GM21367 (cell line): ENCODE measurements around the gene DNM3.
"Not testable (repeated sequence)": the region's sequence is repeated elsewhere in the genome, so short reads cannot be mapped to it uniquely, and the experiment has no call there.

Source experiments
- ATAC-seq: cut with Tn5 transposase; IDR thresholded peaks from one replicate; pipeline ENCODE4 v1.9.1; 2021; ENCODE audit not compliant: unreplicated experiment

DNM3 gene

GRCh38 chr1:172018727-172019311 lies 177.5 kb downstream of the DNM3 start:
- no peak for ATAC-seq

- ATAC-seq = no peak
These were observed 178.7 kb downstream of the DNM3 start for GRCh38 chr1:172019976-172020375.

DNA sequence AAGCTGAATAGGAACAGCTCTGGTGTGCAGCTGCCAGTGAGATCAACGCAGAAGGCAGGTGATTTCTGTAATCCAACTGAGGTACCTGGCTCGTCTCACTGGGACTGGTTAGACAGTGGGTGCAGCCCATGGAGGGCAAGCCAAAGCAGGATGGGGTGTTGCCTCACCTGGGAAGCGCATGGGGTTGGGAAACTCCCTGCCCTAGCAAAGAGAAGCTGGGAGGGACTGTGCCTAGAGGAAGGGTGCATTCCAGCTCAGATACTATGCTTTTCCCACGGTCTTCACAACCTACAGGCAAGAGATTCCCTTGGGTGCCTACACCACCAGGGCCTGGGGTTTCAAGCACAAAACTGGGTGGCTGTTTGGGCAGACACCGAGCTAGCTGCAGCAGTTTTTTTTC lies 183.2 kb downstream of the DNM3 start:
- ATAC-seq = no peak

- not testable (repeated sequence) for ATAC-seq
These were observed 183.8 kb downstream of the DNM3 start for GRCh38 chr1:172024944-172025738.

DNA sequence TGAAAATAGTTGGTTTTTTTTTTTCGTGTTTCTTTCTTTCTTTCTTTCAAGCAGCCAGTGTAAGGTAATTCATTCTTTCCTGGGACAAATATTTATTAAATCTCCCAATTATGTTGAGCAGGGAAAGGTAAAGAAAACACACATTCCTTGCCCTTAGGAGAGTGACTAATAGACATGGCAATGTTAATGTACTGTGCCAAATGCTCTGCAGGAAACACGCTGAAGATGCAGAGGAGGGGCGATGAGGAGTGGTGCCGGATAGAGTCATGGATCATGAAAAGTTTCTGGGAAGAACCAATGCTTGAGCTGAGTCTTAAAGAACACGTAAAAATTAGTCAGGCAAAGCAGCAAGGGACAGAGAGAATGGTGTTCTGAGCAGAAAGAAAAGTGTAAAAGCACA lies 199.2 kb downstream of the DNM3 start:
- no peak for ATAC-seq

GRCh38 chr1:172041102-172041501 lies 199.8 kb downstream of the DNM3 start:
- no peak for ATAC-seq

GRCh38 chr1:172041742-172042141 lies 200.4 kb downstream of the DNM3 start:
- ATAC-seq = no peak

DNA sequence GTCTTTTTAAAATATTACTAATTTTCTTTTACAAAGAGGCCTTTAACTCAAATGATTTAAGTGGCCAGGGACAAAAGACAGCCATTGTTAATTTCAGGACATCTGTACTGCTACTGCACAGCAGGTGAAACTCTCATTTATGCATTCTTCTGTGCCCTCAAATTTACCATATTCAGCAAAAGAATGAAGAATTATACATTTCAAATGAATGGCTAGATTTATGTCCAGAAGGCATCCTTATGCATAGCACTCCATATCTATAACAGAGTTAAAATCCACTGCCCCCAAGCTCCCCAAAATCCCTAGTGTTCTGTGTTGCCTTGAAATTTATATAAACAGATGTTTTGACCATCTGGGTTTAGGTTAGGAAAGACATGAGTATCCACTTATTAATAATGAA lies 202.6 kb downstream of the DNM3 start:
- ATAC-seq = no peak

GRCh38 chr1:172051898-172052297 lies 210.6 kb downstream of the DNM3 start:
- no peak for ATAC-seq

DNA sequence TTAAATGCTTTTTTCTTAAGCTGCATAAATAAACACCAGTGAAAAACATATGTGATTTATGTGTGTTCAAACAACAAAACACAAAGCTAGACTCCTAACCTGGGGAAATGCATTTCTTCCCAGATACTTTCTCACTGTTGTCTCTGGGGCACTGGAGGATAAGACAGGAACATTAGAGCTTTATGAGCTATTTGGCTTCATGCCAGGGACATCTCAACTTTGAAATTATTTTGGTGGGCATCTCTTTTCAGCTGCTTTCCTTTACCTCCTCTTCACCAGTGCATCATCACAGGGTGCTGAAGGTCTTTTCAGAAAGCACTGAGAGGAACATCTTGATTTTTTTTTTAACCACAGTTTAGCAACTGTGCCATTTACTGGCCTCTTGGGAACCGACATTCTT lies 212.9 kb downstream of the DNM3 start:
- no peak for ATAC-seq

DNA sequence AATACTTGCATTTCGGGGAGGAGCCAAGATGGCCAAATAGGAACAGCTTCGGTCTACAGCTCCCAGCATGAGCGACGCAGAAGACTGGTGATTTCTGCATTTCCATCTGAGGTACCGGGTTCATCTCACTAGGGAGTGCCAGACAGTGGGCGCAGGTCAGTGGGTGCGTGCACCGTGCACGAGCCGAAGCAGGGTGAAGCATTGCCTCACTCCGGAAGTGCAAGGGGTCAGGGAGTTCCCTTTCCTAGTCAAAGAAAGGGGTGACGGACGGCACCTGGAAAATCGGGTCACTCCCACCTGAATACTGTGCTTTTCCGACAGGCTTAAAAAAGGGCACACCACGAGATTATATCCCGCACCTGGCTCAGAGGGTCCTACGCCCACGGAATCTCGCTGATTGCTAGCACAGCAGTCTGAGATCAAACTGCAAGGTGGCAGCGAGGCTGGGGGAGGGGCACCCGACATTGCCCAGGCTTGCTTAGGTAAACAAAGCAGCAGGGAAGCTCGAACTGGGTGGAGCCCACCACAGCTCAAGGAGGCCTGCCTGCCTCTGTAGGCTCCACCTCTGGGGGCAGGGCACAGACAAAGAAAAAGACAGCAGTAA lies 214.6 kb downstream of the DNM3 start:
- not testable (repeated sequence) for ATAC-seq

DNA sequence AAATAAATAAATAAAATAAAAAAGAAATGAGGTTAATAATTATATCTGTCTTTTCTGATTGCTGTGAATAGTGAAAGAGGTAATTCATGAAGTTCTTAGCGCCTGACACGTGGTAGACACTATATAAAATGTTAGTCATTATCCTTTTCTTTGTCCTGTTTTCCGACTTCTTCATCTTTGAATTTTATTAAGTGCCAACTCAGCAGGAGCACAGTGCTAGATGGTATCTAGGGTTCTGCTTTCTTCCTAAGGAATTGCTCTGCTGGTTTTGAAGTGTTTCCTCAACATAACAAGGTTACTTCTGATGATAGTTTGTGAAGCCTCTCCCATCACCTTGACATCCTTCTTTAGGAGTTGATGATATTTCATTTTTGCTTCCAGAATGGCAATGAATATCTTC lies 227.0 kb downstream of the DNM3 start:
- no peak for ATAC-seq

DNA sequence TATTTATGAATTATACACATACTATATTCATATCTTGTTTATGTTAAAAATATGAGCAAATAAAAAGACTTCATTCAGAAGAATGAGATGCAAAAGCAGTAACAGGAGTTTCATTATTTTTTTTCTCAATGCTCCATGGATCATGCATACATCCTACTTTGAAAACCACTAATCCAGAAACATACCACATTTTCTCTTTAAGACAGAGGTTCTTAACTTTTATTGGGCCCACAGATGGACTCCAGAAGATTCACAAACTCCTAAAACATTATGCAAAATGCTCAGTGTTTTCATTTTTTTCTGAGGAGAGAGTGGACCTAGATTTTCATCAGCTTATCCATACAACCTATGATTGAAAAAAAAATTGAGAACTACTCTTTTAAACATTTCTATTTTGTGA lies 227.8 kb downstream of the DNM3 start:
- ATAC-seq = no peak

- ATAC-seq = no peak
These were observed 228.2 kb downstream of the DNM3 start for GRCh38 chr1:172069534-172069933.

DNA sequence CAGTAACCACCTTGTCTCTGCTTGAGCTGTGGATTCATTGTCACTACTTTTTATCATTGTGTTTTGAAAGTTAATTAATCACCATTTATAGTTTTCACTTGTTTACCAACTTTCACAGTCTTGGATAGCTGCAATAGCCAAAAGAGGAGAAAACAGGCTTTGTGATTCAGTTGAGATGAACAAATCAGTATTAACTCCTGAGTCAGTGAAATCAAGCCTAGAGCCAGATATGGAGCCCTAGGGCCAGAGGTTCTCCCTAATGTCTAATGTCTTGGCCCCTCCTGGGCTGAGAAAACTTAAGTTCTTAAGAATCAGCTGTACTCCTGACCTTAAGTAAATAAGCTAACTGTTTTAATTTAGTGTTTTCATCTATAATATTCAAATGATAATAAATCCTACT lies 228.8 kb downstream of the DNM3 start:
- no peak for ATAC-seq

DNA sequence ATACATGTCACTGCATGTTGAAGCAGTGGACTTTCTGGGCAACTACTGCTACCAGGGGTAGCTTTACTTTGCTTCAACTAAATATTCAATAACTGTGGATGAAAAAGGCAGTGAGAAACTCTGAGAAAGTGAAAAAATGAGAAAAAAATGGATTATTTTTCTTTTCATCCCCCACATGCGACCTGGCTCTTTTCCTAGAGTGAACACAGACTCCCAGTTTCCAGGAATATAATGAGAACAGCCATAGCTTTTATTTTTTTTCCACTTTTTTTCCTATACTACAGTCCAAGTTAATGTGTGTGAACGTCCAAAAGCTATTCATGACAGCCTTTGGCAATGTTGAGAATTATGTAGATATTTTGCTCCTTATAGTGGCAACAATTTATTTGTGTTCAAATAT lies 230.4 kb downstream of the DNM3 start:
- ATAC-seq = no peak

GRCh38 chr1:172079859-172080258 lies 238.6 kb downstream of the DNM3 start:
- ATAC-seq = not testable (repeated sequence)

- ATAC-seq = no peak
These were observed 241.9 kb downstream of the DNM3 start for GRCh38 chr1:172083191-172083590.

- ATAC-seq = no peak
These were observed 243.6 kb downstream of the DNM3 start for GRCh38 chr1:172084876-172085275.

DNA sequence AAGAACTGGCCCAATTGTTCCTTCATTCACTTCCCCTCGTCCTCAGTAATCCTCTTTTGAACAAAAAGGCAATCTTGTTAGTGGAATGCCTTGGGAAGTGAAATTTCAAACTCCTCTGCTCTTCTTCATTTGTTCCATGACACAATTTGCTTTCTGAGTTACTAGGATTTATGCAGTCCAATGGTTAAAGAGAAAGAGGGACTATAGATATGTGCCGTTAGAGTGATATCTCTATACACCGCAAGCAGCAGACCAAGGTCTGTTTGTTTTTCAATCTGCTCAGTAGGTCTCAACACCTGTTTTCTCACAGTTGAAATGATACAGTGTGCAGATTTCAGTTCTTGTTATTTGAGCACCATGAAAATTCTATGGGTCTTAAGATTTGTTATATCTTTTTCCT lies 244.0 kb downstream of the DNM3 start:
- ATAC-seq = no peak

GRCh38 chr1:172086137-172086536 lies 244.8 kb downstream of the DNM3 start:
- no peak for ATAC-seq

GRCh38 chr1:172088256-172088655 lies 247.0 kb downstream of the DNM3 start:
- no peak for ATAC-seq
